Sigmoid colon (tissue), 4 donors: ENCODE results near the gene PDLIM5.

ENCODE experiments used
- CTCF ChIP-seq, 4 experiments: fragments of 450-650 bp in 3 of 4; fragments of 200-600 bp in 1 of 4; IDR thresholded peaks; one replicate each; pipeline ENCODE4 v1.5.1; 2016 to 2019; ENCODE audit warnings: antibody characterized with exemption in 4 of 4, mild to moderate bottlenecking in 3 of 4, moderate library complexity in 2 of 4
- POLR2AphosphoS5 ChIP-seq, 4 donors: sonication (generic); formaldehyde crosslinking; IDR thresholded peaks; one replicate each; pipeline ENCODE4 v1.6.1; 2017; ENCODE audit warnings: antibody characterized with exemption in 4 of 4

- TF ChIP-seq CTCF (IDR thresholded peaks at IDR 0.05): no peak
- no peak for TF ChIP-seq POLR2AphosphoS5 (IDR thresholded peaks at IDR 0.05)
These were observed 188.4 kb downstream of the PDLIM5 start for GRCh38 chr4:94640151-94640550.
